HepG2 (cell line): ENCODE data around the gene NRSN2. TPM values are rescaled to one million over a fixed set of nuclear protein-coding genes. Genes with fewer than 3 reads are reported as not detected.
A peak's percentile ranks its signal among the peaks of the same experiment; 100 is the strongest.

Source experiments
- CEBPZ ChIP-seq: IDR thresholded peaks from 2 replicates; pipeline ENCODE4 v1.6.1; 2012; ENCODE audit warnings: low read length, improper control_type of control experiment
- ERF ChIP-seq: IDR thresholded peaks from 2 replicates; pipeline ENCODE4 v1.6.1; 2018; ENCODE audit warnings: missing biosample characterization, missing genetic modification reagents
- HDAC6 ChIP-seq: fragments of 200-600 bp; sonication (generic); IDR thresholded peaks from 2 replicates; pipeline ENCODE4 v1.7.0; 2017; ENCODE audit warnings: mild to moderate bottlenecking, antibody characterized with exemption, low read length, low read depth
- HMGXB4 ChIP-seq, 2 experiments: sonication (generic) in 1 of 2; formaldehyde crosslinking in 1 of 2; IDR thresholded peaks; 2 replicates each; pipeline versions ENCODE4 v1.4.0 to v1.6.1; 2018 to 2020; ENCODE audit warnings: missing genetic modification reagents in 2 of 2, borderline replicate concordance in 1 of 2, low read depth in 1 of 2, mild to moderate bottlenecking in 1 of 2, missing biosample characterization in 1 of 2
- HNF1B ChIP-seq: sonication (generic); formaldehyde crosslinking; IDR thresholded peaks from 2 replicates; pipeline ENCODE4 v1.5.1; 2020; ENCODE audit warnings: mild to moderate bottlenecking, moderate library complexity, missing genetic modification reagents
- MTA1 ChIP-seq: sonication (generic); formaldehyde crosslinking; IDR thresholded peaks from 2 replicates; pipeline ENCODE4 v1.4.0; 2020; ENCODE audit warnings: missing genetic modification reagents, mild to moderate bottlenecking, borderline replicate concordance
- NCOA1 ChIP-seq: sonication (generic); formaldehyde crosslinking; IDR thresholded peaks from 2 replicates; pipeline ENCODE4 v1.9.0; 2021; ENCODE audit warnings: missing genetic modification reagents
- THAP9 ChIP-seq: sonication (generic); formaldehyde crosslinking; IDR thresholded peaks from 2 replicates; pipeline ENCODE4; 2020; ENCODE audit warnings: missing genetic modification reagents, mild to moderate bottlenecking, borderline replicate concordance
- ZGPAT ChIP-seq: IDR thresholded peaks from 2 replicates; pipeline ENCODE4 v1.6.1; 2016; ENCODE audit warnings: mild to moderate bottlenecking
- ZNF101 ChIP-seq: sonication (generic); formaldehyde crosslinking; IDR thresholded peaks from 2 replicates; pipeline ENCODE4 v1.4.0; 2020; ENCODE audit warnings: mild to moderate bottlenecking, low read depth, missing genetic modification reagents, borderline replicate concordance
- ZNF205 ChIP-seq: IDR thresholded peaks from 2 replicates; pipeline ENCODE4 v1.6.1; 2018; ENCODE audit warnings: missing biosample characterization, missing genetic modification reagents
- ZNF563 ChIP-seq: sonication (generic); formaldehyde crosslinking; IDR thresholded peaks from 2 replicates; pipeline ENCODE4 v1.8.0; 2022; ENCODE audit warnings: mild to moderate bottlenecking, moderate library complexity, missing genetic modification reagents
- polyA plus RNA-seq, 8 experiments: library from polyadenylated mRNA; depleted of rRNA in 3 of 8; stranded (reverse) in 7 of 8; unstranded in 1 of 8; fragments of >200 nt; fragmentation: Illumina TruSeq in 4 of 8; extraction: Trizol in 4 of 8; gene quantifications; 2 replicates each; pipeline versions ENCODE4 v1.2.1 to v1.2.3, GENCODE V29; 2011 to 2016; ENCODE audit warnings: low read depth in 4 of 8, missing spikeins in 1 of 8, mixed read lengths in 1 of 8; ENCODE audit not compliant: insufficient read depth in 1 of 8
- total RNA-seq, 5 experiments: library from RNA; depleted of rRNA; stranded (reverse); fragments of >200 nt; fragmentation: Illumina TruSeq; extraction: Trizol; gene quantifications; 2 replicates each; pipeline ENCODE4 v1.2.3, GENCODE V29; 2016; ENCODE audit warnings: low read depth in 1 of 5
- TF ChIP-seq, protein P1 (sequence below): sonication (generic); formaldehyde crosslinking; conservative IDR thresholded peaks from 2 replicates; pipeline ENCODE4 v1.8.0; 2022; ENCODE audit warnings: low read depth, missing genetic modification reagents

The NRSN2 gene
- total and polyA plus RNA-seq, 2 of the 13 experiments (the other 11 are each of a cell fraction or from before 2014, with no cell fraction given), result 32.3 to 49.4 TPM

DNA sequence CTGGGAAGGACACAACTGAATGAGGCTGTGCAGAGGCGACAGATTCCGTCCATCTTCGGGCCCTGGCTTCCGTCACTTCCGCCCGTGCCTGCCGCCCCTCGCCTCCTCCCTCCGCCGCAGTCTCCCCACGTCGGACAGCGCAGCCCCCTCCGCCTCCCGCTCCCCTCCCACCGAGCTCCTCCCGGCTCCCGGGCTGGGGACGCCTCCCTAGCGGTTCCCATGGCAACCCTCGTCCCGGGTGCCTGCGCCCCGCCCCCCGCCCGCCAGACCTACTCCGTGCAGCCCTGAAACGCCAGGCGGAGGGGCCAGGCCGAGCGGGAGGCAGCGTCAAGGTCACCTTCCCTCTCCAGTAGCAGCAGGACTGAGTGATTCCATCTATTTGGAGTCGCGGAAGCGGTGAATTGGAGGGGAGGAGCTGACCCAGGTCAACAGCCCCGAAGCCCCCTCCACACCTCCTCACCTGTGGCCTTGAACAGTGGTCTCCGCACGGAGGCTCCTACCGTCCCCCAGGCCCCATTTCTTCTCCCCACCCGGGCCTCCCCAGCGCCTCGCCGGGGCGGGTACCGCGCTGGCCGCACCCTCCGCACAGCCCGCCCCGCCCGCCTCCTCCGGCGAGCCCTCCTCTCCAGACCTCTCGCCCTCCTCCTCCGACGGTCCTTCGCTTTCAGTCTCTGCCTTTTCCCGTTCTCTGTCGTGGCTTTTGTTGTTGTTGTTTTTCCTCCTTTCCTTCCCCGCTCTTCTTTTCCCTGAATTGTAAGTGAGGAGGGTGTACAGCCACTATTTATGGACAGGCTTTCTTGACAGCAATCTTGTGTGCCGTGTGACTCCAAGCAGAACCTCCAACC, 951 bp downstream of the NRSN2 start (continued):
- peak; percentile 99 for TF ChIP-seq ZGPAT (CRISPR knock-in tag)
- peak; percentile 42 for TF ChIP-seq ZNF563 (CRISPR knock-in tag)
- TF ChIP-seq THAP9 (CRISPR knock-in tag), result peak; percentile 68; the same call in 1 of the 2 replicates
- TF ChIP-seq MTA1, result peak; percentile 100
- no peak for TF ChIP-seq HDAC6
- peak; percentile 90 for TF ChIP-seq ZNF205 (CRISPR knock-in tag)
- peak; percentile 100 for TF ChIP-seq ERF
- TF ChIP-seq HNF1B, result peak; percentile 90
- peak; percentile 81 to 84; a peak in 3 of 4 replicates for TF ChIP-seq HMGXB4 (CRISPR knock-in tag; IDR thresholded peaks at IDR 0.05; ENCODE audit: borderline replicate concordance in 1 of 2, low read depth in 1 of 2)
- TF ChIP-seq, protein P1, sequence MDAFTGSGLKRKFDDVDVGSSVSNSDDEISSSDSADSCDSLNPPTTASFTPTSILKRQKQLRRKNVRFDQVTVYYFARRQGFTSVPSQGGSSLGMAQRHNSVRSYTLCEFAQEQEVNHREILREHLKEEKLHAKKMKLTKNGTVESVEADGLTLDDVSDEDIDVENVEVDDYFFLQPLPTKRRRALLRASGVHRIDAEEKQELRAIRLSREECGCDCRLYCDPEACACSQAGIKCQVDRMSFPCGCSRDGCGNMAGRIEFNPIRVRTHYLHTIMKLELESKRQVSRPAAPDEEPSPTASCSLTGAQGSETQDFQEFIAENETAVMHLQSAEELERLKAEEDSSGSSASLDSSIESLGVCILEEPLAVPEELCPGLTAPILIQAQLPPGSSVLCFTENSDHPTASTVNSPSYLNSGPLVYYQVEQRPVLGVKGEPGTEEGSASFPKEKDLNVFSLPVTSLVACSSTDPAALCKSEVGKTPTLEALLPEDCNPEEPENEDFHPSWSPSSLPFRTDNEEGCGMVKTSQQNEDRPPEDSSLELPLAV (CRISPR knock-in tag), result no peak
- no peak for TF ChIP-seq CEBPZ
- 0 out of 2 replicates have a peak, but pooled peaks have one; percentile 25 for TF ChIP-seq ZNF101 (CRISPR knock-in tag)
- TF ChIP-seq NCOA1 (CRISPR knock-in tag), result peak; percentile 99
